HG02642 (cell line): ENCODE measurements around the gene OR51B2.
"Not testable (repeated sequence)": the region's sequence is repeated elsewhere in the genome, so short reads cannot be mapped to it uniquely, and the experiment has no call there.

Experiments used
- ATAC-seq: cut with Tn5 transposase; IDR thresholded peaks from one replicate; pipeline ENCODE4 v1.9.1; 2021; ENCODE audit warnings: mild to moderate bottlenecking; ENCODE audit not compliant: unreplicated experiment, poor library complexity

OR51B2 gene

GRCh38 chr11:5317292-5317691, 6.8 kb downstream of the OR51B2 start:
- no peak for ATAC-seq

DNA sequence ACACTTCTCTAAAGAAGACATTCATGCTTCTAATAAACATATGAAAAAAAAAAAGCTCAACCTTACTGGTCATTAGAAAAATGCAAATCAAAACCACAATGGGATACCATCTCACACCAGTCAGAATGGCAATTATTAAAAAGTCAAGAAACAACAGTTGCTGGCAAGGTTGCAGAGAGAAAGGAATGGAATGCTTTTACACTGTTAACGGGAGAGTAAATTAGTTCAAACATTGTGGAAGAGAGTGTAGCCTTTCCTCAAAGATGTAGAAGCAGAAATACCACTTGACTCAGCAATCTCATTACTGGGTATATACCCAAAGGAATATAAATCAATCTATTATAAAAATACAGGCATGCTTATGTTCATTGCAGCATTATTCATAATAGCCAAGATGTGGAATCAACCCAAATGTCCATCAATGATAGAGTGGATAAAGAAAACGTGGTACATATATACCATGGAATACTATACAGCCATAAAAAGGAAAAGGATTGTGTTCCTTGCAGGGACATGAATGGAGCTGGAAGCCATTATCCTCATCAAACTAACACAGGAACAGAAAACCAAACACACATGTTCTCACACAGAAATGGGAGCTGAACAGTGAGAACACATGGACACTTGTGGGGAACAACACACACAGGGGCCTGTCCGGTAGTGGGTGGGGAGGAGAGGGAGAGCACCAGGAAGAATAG, 10.6 kb downstream of the OR51B2 start:
- ATAC-seq, result not testable (repeated sequence)

DNA sequence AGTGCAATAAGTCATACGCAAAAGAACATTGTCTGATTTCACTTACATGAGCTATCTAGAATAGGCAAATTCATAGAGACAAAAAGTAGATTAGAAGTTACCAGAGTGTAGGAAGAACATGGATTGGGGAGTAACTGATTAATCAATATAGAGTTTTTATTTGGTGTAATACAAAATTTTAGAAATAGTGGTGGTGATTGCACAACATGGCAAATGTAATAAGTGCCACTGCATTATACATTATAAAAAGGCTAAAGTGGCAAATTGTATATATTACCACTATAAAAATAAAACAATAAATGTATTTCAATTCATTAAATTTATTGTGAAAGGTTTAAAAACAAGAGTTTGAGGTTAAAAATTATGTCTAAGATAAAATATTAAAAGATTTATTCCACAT, 13.7 kb downstream of the OR51B2 start:
- ATAC-seq, result no peak

- ATAC-seq, result no peak
These were observed 16.7 kb downstream of the OR51B2 start for GRCh38 chr11:5307256-5308019.

GRCh38 chr11:5304046-5304445, 20.1 kb downstream of the OR51B2 start:
- no peak for ATAC-seq

GRCh38 chr11:5303626-5304025, 20.5 kb downstream of the OR51B2 start:
- ATAC-seq, result no peak

- no peak for ATAC-seq
These were observed 22.3 kb downstream of the OR51B2 start, which contains the start of gene OR51B4 for GRCh38 chr11:5301846-5302245. Gene OR51B4, minus strand, starts transcription at chr11:5301946. Its CDS starts 0 bp downstream, at chr11:5301946.

DNA sequence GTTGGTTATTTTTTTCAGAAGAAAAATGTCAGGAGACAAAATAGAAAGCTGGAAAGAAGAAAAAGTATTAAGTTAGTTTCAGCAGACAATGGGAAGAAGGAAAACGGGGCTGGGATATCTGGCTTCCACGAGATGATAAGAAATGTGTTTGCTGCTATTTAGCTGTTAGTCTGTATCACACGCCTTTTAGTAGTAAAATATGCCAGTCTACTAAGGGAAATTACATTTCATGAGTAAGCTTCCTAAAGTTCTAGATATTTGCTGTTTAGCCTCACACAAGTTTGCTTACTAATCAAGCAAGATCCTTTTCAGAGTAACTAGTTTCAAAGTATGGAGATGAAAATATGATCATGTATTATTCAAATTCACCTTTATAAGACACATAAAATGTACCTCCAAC, 23.8 kb downstream of the OR51B2 start:
- ATAC-seq, result no peak

GRCh38 chr11:5298451-5298850, 25.6 kb downstream of the OR51B2 start:
- ATAC-seq, result no peak

- no peak for ATAC-seq
These were observed 26.3 kb downstream of the OR51B2 start for GRCh38 chr11:5297721-5298323.

DNA sequence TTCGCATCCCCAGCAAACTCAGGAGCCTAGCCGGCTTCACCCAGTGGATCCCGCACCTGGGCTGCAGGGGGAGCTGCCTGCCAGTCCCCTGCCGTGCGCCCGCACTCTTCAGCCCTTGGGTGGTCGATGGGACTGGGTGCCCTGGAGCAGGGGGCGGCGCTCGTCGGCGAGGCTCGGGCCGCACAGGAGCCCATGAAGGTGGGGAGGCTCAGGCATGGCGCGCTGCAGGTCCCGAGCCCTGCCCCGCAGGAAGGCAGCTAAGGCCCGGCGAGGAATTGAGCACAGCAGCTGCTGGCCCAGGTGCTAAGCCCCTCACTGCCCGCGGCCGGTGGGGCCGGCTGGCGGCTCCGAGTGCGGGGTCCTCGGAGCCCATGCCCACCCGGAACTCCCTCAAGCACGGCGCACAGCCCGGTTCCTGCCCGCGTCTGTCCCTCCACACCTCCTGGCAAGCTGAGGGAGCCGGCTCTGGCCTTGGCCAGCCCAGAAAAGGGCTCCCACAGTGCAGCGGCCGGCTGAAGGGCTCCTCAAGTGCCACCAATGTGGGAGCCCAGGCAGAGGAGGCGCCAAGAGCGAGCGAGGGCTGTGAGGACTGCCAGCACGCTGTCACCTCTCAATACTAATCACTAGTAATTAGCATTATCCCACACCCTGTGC, 29.6 kb downstream of the OR51B2 start:
- not testable (repeated sequence) for ATAC-seq

GRCh38 chr11:5293028-5293427, 31.1 kb downstream of the OR51B2 start:
- ATAC-seq, result no peak

DNA sequence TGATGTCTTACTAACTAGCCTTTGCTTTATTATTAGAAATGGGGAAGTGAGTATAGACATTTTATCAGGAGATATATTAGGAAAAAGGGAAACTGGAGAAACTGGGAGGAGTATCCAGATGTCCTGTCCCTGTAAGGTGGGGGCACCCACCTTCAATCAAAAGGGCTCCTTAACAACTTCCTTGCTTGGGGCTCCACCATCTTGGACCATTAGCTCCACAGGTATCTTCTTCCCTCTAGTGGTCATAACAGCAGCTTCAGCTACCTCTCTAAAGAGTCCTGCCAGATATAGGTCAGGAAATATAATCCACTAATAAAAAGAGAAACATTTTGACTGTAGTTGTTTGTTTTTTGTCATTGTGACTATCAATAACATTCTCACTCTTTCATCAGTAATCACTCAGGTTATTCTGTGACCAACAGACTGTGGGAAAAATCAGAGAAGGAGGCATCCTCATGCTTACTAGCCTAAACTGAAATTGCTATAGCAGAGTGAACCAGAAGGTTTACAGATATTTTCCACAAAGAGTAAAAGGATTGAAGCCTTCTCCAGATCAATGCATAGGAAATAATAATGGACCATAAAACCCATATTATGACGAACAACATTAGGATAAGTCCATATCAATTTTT, 32.8 kb downstream of the OR51B2 start:
- ATAC-seq, result peak; percentile 91

DNA sequence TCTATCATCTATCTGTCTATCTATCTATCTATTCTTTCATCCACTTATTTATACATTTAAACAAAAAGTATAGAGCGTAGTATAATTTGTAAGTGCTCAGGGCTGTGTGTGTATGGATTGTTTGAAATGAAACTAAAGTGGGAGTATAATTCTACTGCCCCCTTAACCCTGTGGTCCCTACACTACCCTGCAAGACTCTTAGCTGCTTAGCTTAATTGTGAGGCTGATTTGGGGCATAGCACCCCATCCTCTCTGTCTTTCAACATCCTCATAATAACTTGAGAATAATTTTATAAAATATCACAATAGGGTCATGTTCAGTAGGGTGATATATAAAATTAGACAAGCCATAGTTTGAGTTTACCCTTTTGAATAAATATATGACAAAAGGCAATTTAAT, 34.0 kb downstream of the OR51B2 start:
- ATAC-seq, result no peak

DNA sequence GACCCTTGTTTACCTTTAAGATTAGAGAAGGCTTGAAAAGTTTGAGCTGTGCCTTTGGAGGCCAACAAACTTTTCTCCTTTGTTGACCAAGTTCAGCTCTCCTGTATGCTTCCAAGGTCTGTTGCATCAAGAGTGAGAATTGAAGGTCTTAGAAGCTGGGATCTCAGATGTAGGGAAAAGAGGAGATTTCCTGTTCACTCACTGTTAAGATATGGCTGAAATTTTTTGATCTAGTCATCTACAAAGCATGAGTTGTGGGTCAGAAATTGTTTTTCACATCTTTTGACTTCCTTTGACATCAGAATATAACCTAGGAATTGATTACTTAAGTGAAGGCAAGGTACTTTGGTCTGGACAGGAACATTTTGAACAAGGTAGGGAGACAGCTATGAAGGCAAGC, 34.4 kb downstream of the OR51B2 start:
- no peak for ATAC-seq

GRCh38 chr11:5288906-5289550, 35.1 kb downstream of the OR51B2 start:
- no peak for ATAC-seq

DNA sequence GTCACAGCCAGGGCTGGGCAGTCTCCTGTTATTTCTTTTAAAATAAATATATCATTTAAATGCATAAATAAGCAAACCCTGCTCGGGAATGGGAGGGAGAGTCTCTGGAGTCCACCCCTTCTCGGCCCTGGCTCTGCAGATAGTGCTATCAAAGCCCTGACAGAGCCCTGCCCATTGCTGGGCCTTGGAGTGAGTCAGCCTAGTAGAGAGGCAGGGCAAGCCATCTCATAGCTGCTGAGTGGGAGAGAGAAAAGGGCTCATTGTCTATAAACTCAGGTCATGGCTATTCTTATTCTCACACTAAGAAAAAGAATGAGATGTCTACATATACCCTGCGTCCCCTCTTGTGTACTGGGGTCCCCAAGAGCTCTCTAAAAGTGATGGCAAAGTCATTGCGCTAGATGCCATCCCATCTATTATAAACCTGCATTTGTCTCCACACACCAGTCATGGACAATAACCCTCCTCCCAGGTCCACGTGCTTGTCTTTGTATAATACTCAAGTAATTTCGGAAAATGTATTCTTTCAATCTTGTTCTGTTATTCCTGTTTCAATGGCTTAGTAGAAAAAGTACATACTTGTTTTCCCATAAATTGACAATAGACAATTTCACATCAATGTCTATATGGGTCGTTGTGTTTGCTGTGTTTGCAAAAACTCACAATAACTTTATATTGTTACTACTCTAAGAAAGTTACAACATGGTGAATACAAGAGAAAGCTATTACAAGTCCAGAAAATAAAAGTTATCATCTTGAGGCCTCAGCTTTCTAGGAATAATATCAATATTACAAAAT, 35.8 kb downstream of the OR51B2 start:
- no peak for ATAC-seq

DNA sequence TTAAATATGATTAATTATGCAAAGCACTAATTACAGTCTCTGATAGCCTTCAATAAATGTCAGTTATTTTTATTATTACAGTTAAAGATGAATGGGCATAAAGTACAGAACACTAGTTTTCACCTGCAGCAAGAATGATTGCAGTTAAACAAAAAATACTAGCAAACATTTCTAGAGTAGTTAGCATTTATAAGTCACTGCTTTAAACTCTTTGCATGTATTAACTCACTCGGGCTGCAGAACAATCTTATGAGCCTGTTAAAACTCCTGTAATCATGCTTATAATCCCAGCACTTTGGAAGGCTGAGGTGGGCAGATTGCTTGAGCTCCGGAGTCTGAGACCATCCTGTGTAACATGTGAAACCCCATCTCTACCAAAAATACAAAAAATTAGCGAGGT, 37.2 kb downstream of the OR51B2 start:
- no peak for ATAC-seq

DNA sequence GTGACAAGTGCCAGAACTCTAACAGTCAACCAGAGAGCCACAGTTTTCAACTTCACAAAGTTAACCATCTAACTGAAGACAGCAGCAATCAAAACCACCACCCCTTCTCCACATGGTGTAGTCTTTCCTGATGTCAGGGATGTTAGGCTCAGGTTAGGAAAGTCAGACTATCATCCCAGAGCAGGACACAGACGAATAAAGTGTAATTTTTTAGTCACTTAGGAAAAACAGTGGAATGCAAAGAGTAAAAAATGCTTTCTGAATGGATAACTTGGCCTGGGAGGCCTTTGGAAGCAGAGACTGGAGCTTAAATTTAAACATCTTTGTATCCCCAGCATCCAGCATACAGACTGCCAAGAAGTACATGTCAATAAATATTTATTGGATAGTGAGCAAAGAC, 37.7 kb downstream of the OR51B2 start:
- no peak for ATAC-seq
